LNCAP (cell line): ENCODE data around the gene NRGN.

Source experiments
- CTCF ChIP-seq: fragments of 450-650 bp; IDR thresholded peaks from 2 replicates; pipeline ENCODE4 v1.5.1; 2017; ENCODE audit warnings: mild to moderate bottlenecking

NRGN gene

DNA sequence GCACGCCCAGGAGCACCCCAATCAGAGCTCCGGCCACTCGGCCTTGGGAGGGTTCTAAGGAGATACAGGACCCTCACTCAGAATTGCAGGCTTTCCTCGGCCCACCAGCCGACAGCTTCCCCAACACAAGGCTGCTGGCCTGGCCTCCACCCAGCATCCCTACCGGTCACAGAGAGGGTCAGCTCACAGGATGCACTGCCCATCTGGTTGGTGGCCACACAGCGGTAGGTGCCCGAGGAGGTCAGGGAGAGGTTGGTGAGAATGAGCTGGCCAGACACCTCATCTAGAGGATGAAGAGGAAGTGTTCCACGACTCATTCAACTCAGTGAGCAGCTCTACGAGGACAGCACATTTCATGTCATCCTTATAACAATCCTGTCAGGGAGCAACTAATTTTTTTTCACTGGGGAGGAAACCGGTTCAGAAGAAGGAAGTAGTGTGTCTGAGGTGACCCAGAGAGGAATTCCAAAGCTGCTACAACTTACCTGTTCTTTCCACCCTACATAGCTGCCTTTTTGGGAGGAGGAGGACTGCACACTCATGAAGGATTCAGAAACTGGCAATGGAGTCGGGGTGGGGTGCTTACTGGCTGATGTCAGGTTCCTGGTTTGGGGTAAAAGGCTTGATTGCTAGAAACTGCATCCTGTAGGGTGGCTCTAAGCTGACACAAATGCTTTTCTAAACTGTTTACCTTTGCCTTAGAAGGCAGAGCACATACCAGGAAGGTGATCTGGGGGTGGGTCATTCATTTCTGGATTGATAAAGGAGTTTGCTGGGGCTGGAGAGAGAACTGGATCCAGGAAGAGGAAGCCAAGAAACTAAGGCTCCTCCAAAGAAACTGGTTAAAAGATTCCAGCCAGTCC lies 9.0 kb downstream of the NRGN start:
- TF ChIP-seq CTCF = no peak

DNA sequence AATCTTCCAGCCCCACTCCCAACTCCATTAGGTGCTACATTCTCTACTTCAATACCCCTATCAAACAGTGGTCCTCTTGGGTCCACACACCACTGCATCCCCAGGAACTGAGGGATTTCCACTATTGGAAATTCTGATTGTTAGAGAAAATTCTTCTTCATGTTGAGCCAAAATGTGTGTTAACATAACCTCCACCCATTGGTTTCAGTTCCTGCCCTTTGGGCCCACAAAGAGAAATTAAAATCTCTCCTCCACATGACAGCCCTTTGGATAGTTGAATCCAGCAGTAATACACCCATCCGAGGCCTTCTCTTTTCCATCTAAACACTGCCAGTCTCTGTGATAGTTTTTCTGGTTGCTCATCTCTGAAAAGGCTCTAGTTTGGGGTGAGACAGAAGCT lies 10.2 kb downstream of the NRGN start:
- no peak for TF ChIP-seq CTCF

DNA sequence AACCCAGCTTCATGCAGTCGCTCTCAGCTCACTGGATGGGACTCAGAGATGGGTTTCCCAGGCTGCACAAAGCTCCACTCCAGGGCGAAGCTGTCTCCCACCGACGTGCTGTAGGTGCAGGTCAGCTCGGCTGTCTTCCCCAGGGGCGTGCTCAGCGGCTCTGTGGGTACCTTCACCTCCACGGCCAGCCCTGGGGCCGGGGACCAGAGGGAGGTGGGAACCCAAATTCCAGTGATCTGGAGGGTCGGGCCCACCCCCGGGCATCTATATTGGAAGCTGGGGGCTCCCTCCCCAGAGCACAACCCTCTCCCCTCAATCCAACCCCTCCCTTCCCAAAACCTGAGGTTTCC lies 11.6 kb downstream of the NRGN start:
- no peak for TF ChIP-seq CTCF

- no peak for TF ChIP-seq CTCF
Measured at GRCh38 chr11:124751741-124752470, 12.2 kb downstream of the NRGN start, which contains the start of gene VSIG2. Gene VSIG2, minus strand, starts transcription at chr11:124752255. Its CDS starts 118 bp downstream, at chr11:124752137.

DNA sequence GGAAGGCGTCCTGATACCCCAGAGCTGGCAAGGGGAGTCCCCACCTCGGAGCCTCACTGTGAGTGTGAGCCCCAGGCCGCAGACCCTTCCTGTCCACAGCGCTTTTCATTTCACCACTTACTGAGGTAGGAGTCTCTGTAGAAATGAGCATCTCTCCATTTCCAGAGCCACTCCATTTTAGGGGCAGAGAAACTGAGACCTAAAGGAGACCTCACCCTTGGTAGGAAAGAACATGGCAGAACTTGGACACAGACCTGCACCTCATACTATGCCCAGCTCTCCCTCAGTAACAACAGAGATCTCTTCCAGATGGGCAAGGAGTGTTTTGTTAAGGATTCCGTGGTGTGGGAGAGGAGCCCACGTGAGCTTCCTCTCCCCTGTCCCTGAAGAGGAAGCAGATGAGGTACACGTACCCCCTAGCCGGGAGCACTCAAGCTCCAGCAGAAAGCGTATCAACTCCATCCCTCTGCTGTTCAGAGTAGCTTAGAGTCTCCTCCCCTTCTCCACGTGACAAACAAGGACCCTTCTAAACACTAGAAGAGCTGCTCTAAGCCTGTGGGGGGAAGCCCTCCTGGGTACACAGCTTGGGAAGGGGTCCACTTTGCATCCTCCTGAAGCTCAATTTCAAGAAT lies 12.8 kb downstream of the NRGN start:
- no peak for TF ChIP-seq CTCF

- TF ChIP-seq CTCF = no peak
Measured at GRCh38 chr11:124753205-124753604, 13.5 kb downstream of the NRGN start.

- no peak for TF ChIP-seq CTCF
Measured at GRCh38 chr11:124753624-124754023, 13.9 kb downstream of the NRGN start.
